GM10266 (cell line): ENCODE data around the gene TCEANC2.
"Not testable (repeated sequence)": the region's sequence is repeated elsewhere in the genome, so short reads cannot be mapped to it uniquely, and the experiment has no call there.

ENCODE experiments used
- DNase-seq: peaks from one replicate; pipeline ENCODE4 v3.0.0; 2012; ENCODE audit errors: extremely low spot score
- TF ChIP-seq, protein P1 (sequence below): IDR thresholded peaks from 2 replicates; pipeline ENCODE4 v1.5.1; 2012; ENCODE audit warnings: mild to moderate bottlenecking, low read depth; ENCODE audit not compliant: control insufficient read depth, insufficient read depth; ENCODE audit errors: missing control alignments

Gene TCEANC2

GRCh38 chr1:54103414-54103813, 50.0 kb downstream of the TCEANC2 start:
- TF ChIP-seq, protein P1, sequence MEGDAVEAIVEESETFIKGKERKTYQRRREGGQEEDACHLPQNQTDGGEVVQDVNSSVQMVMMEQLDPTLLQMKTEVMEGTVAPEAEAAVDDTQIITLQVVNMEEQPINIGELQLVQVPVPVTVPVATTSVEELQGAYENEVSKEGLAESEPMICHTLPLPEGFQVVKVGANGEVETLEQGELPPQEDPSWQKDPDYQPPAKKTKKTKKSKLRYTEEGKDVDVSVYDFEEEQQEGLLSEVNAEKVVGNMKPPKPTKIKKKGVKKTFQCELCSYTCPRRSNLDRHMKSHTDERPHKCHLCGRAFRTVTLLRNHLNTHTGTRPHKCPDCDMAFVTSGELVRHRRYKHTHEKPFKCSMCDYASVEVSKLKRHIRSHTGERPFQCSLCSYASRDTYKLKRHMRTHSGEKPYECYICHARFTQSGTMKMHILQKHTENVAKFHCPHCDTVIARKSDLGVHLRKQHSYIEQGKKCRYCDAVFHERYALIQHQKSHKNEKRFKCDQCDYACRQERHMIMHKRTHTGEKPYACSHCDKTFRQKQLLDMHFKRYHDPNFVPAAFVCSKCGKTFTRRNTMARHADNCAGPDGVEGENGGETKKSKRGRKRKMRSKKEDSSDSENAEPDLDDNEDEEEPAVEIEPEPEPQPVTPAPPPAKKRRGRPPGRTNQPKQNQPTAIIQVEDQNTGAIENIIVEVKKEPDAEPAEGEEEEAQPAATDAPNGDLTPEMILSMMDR = no peak
- DNase-seq = no peak

GRCh38 chr1:54104613-54105012, 51.2 kb downstream of the TCEANC2 start:
- not testable (repeated sequence) for DNase-seq

GRCh38 chr1:54105080-54105479, 51.7 kb downstream of the TCEANC2 start:
- TF ChIP-seq, protein P1 = no peak
- no peak for DNase-seq

- TF ChIP-seq, protein P1 = no peak
- no peak for DNase-seq
These were observed 52.4 kb downstream of the TCEANC2 start for GRCh38 chr1:54105736-54106269.

- DNase-seq = no peak
- TF ChIP-seq, protein P1 = no peak
These were observed 53.7 kb downstream of the TCEANC2 start for GRCh38 chr1:54107131-54107530.

- DNase-seq = no peak
These were observed 54.7 kb downstream of the TCEANC2 start for GRCh38 chr1:54108156-54108555.

DNA sequence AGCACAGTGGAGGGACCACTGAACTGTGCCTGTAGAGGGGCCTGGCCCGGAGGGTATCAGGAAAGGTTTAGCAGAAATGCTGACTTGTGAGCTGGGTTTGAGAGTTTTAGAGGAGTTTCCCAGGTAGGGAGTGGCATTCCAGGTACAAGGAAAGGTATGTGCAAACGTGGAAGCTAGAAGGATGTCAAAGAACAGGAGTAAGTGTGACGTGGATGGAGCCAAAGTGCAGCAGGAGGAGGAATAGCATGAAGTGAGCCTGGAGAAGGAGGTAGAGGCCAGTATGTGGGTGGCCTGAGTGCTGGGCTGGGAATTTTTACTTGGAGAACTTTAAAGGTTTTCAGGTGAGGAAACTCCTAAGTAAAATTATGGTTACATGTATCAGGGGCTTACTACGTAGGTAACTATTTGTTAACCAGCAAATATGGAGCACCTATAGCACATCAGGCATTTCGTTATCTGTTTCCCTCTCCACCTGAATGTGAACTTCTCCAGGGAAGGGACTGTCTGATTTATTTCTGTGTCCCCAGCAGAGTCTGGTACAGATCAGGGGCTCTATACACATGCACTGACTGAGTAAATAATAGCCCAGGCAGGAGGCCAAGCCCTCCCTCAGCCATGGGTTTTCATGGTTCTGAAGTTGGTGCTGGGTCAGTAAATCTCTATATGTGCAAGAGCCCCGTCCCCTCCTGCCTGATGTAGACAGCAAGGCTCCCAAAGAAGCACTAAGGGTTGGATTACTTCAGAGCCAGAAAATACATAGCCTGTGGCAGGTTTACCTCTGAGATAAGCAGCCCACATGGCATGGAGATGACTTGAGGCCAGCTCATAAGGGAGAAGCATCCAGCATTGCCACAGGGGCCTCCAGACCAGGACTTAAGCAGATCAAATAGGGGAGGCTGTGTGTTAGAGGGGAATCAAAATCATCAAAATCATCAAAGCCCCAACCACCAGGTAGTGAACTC, 56.0 kb downstream of the TCEANC2 start:
- no peak for DNase-seq
- TF ChIP-seq, protein P1 = no peak

More at GRCh38 chr1:54108156-54108555, 54.7 kb downstream of the TCEANC2 start:
- TF ChIP-seq, protein P1 = no peak
